Erythroblast (primary cell): ENCODE measurements around the gene SLC16A2.

Experiments used
- DNase-seq, 2 experiments: peaks; one replicate each; lab custom pipeline; 2025; lab: John Stamatoyannopoulos, UW
- GATA1 ChIP-seq: IDR thresholded peaks from 2 replicates; pipeline ENCODE4 v1.6.1; 2011; ENCODE audit warnings: low read depth, mild to moderate bottlenecking, control low read depth, low read length, moderate library complexity
- POLR2A ChIP-seq: IDR thresholded peaks from 2 replicates; pipeline ENCODE4 v1.6.1; 2011; ENCODE audit warnings: mild to moderate bottlenecking, low read length

Gene SLC16A2

DNA sequence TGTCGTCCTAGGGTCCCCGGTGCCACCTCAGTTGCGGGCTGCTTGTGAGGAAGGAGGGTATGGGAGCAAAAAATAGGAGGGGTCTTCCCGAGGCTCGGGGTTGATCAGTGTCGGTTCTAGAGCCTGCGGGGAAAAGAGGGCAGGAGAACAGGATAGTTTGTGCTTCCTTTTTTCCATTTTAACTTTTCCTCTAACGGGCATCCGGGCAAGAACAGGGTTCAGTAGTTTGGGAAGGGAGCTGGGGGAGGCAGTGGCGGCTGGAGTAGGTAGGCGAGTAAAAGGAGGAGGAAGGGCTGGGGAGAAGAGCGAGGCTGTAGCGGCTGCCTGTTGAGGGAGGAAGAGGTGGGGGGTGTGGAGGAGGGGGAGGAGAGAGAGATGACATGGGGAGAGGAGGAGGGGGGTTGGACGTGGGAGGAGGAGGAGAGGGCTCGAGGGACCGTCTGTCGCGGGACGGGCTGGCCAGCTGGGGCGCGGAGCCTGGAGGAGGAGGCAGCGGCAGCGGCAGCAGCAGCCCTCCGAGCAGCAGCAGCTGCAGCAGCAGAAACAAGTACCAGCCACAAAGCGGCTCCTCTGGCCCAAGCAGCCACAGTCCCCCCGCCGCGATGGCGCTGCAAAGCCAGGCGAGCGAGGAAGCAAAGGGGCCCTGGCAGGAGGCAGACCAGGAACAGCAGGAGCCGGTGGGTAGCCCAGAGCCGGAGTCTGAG, at the start of gene SLC16A2:
SLC16A2 (plus strand) TSS at position 458 of the 704 bp plus-strand sequence; CDS start at position 603, 145 bp downstream.
- no peak for TF ChIP-seq GATA1
- no peak for TF ChIP-seq POLR2A
- DNase-seq: no peak

DNA sequence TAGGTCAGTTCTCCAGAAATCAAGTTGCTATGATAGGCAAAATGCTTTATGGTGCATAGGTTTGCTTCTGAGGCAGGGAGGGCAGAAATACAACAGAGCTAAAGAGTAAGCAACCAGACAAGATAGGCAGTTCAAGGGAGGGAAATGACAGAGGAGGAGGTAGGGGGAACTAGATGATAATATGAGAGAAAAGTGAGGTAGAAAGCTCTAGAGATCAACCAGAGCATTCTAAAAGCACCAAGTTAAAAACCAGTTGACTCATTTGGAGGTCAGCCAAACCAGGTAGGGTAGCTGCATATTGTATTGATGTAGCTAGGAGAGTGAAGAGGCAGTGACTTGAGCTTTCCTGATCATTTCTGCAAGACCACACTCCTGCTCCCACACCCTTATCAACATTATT, 49.0 kb upstream of the SLC16A2 start:
- no peak for DNase-seq
- TF ChIP-seq POLR2A: no peak

DNA sequence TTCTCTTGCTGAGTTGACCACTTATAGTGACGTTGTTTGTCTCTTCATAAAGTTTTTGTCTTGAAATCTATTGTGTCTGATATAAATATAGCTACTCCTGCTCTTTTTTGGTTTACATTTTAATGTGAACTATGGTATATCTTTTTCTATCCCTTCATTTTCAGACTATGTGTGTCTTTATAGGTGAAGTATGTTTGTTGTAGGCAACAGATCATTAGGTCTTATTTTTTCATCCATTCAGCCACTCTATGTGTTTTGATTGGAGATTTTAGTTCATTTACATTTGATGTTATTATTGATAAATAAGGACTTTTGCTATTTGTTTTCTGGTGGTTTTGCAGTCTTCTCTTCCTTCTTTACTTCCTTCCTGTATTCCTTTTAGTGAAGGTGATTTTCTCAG, 44.0 kb upstream of the SLC16A2 start:
- TF ChIP-seq GATA1 (no peak), POLR2A (no peak)
- DNase-seq: no peak

DNA sequence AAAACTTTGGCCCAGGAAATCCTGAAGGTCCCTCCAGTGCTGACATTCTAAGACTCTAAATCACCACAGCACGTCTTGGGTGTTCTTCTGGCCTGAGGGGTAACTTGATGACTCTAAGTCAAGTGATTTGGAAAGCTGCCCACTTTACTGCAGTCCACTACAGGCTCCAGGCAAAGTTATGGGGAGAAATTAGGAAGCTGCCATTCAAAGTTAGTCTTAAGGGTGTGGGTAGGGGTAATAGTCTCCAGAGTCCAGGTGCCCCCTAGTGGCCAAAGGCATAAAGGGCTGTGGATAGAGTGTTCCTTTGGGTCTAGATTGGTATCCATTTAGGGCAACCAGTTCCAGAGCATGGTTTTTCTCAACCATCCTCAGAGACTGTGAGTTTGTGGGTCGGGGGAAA, 38.7 kb upstream of the SLC16A2 start:
- DNase-seq: peak; percentile 32 to 60
- TF ChIP-seq POLR2A (no peak), GATA1 (no peak)

DNA sequence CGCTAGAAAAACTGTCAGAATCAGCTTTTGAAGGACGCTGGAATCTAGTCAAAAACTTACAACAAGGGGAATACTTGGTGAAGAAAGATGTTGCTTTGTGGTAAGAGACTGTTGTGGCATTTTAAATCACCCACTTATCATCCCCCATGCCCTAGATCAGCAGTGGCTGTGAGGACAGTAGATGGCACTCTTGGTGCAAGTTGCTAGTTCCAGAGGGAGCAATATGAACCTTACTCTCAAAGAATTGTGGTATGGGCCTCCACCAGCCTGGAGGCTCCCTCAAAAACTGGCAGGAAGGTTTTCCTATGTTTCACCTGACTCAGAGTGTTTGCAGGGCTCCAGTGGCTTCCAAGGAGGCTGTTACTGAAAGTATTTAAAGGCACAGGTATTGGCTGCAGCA, 37.7 kb upstream of the SLC16A2 start:
- TF ChIP-seq POLR2A (no peak), GATA1 (no peak)
- peak; percentile 0 for DNase-seq

DNA sequence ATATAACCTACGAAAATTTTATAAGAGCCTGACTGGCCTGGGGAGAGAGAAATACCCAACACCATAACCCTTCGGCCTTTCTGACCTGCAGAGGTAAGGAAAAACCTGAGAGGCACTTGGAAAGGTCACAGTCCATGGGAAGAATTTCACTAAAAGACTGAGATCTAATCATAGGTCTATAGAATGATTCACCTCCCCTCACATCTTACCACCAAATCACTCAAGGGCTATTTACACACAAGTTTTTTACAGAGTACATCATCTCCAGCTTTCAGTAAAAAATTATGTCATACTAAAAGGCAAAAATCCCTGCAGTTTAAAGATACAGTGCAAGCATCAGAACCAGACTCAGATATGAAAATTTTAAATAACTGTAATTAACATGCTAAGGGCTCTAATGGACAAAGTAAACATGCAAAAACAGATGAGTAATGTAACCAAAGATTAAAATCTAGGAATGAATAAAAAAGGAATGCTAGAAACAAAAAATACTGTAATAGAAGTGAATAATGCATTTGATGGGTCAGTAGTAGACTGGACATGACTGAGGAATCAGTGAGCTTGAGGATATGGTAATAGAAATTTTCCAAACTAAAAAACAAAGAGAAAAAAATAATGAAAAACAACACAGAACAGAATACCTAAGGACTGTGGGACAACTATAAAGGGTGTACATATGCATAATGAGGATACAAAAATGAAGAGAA, 32.1 kb upstream of the SLC16A2 start:
- TF ChIP-seq GATA1: no peak
- no peak for TF ChIP-seq POLR2A
- DNase-seq: no peak

DNA sequence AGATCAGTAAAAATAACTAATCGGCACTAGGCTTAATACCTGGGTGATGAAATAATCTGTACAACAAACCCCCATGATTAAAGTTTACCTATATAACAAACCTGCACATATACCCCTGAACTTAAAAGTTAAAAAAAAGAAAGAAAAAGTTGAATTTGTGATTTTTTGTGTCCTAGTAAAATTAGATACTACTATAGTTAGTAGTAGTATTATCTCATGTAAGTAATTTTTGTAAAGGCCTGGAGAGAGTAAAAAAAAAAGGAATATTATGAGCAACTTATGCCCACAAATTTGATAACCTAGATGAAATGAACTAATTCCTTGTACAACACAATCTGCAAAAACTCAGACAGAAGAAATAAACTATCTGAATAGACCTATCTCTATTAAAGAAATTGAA, 25.7 kb upstream of the SLC16A2 start:
- TF ChIP-seq GATA1 (no peak), POLR2A (no peak)
- DNase-seq: no peak

DNA sequence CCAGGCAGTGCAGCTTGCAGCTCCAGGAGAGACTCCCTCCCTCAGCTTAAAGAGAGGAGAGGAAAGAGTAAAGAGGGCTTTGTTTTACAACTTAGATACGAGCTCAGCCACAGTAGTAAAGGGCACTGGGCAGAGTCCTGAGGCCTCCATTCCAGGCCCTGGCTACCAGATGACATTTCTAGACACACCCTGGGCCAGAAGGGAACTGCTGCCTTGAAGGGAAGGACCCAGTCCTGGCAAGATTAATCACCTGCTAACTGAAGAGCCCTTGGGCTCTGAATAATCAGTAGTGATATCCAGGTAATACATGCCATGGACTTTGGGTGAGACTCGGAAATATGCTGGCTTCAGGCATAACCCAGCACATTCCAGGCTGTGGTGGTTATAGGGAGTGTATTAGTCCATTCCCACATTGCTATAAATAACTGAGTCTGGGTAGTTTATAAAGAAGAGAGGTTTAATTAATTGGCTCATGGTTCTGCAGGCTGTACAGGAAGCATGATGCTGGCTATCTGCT, 15.3 kb upstream of the SLC16A2 start:
- no peak for DNase-seq
- TF ChIP-seq GATA1 (no peak), POLR2A (no peak)

DNA sequence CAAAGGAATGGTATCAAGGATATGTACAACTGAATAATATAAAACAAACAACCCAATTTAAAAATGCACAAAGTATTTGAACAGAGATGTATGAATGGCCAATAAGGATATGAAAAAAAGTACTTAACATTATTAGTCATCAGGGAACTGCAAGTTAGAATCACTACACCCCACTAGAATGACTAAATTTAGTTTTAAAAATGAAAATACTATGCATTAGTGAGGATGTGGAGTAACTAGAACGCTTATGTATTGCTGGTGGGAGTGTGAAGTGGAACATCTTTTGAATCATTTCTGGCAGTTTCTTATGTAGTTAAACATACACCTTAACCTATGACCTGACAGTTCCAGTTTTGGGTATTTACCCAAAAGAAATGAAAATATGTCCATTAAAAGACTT, 13.0 kb upstream of the SLC16A2 start:
- DNase-seq: no peak
- no peak for TF ChIP-seq GATA1
- no peak for TF ChIP-seq POLR2A

DNA sequence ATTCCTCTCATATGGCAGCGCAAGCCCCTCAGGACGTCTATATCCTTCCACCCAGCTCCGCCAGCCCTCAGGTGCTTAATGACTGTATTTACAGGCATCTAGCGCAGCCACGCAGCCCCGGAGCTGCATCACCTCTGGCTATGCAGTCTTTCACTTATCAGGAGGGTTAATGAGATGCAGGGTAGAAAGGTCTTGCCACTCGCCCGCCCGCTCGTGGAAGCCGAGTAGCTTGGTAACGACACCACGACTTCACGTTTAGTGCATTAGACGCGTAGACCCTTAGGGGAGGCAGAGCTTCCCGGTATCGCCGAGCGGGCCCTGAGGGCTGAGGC, 1.5 kb upstream of the SLC16A2 start:
- DNase-seq: no peak
- no peak for TF ChIP-seq GATA1
- TF ChIP-seq POLR2A: no peak

DNA sequence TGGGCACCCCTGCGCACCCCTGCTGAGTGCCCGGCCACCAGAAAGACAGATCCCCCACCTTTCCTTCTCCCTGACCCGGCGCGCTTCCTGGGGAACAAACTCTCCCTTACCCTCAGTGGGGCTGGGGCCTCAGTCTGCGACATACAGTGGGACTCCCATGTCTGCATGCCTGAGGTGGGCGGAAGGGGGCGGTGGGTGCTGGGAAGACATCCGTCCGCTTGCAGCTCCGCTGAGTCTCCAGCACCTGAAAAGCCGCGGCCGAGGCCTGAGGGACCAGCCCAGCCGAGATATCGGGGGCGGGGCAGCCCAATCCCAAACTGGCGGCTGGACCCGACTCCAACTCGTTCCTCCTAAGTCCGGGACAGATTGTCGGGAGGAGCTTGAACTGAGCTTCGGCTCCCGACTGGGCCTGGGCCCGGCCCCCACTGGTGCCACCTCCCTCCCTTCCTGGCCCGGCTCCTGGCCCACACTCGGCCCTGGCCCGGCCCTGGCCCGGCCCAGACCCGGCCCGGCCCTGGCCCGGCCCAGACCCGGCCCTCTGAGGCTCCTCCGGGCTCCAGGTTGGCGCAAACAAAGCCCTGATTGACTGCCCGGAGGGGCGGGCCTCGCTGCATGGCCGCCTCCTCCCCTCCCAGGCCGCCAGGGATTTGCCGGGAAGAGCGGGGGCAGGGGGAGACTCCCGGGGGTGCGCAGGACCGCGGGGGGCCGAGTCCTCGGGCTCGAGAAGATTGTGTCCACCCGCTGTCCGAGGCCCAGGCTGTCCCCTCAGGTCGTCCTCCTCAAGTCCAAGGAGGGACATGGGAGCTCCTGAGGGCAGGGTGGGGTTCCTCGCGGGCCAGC, 877 bp upstream of the SLC16A2 start:
- TF ChIP-seq POLR2A: no peak
- TF ChIP-seq GATA1: no peak
- DNase-seq: no peak

DNA sequence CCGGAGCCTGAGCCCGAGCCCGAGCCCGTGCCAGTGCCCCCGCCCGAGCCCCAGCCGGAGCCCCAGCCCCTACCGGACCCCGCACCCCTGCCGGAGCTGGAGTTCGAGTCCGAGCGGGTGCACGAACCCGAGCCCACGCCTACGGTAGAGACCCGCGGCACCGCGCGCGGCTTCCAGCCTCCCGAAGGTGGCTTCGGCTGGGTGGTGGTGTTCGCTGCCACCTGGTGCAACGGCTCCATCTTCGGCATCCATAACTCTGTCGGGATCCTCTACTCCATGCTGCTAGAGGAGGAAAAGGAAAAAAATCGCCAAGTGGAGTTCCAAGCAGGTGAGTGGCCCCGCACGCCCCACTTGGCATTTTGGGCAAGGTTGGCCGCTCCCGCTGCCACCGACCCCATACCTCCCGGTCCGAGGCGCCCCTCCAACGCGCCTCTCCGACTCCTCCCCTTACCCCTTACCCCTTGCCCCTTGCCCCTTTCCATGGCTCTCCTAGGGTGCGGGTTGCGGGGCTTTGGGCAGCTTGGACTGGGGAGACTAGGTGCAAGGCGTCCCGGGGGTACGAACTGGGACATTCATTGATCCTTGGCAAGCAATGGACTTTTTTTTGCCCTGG, 553 bp downstream of the SLC16A2 start:
- DNase-seq: no peak
- TF ChIP-seq GATA1 (no peak), POLR2A (no peak)

DNA sequence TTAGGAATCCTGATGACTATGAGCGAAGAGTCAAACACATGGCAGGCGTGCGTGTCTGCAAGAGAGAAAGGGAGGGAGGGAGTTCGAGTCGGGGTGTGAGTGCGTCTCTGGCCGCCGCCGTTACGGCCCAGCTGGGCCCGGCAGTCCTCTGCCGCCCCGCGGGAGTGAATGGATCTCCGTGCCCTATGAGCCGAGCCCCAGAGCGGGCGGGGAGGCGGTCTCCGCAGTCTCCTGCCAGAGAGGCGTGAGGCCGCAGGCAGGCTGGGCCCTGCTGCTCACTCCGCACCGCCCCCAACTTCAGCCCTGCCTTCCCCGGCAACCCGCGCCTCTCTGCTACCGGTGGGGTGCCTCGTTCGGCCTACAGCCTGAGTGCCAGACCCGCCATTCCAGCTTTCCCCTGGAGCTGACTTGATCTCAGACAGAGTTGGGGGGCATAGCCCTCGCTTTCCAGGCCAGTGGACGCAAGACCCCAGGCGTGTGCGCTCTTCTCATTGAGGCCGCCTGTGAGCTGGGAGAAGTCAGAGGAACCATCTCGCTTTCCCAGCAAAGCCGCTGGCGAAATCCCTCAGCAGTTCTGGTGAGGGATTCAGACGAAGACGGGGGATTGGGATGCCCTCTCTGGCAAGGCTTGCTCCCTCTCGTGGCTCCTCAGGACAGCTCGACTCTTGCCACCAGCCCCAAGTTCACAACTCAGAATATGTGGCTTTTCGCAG, 1.4 kb downstream of the SLC16A2 start:
- DNase-seq: no peak
- no peak for TF ChIP-seq GATA1
- no peak for TF ChIP-seq POLR2A
